CD4-positive, alpha-beta T cell treated with Interleukin-10 for 1 hour (primary cell): ENCODE data around the gene RBFOX1.

ENCODE experiments used
- DNase-seq: peaks from one replicate; pipeline ENCODE4 v3.0.0-alpha.2; 2020

The RBFOX1 gene

GRCh38 chr16:7332611-7333010 is at the start of gene RBFOX1:
TSS of gene RBFOX1 (plus strand) at chr16:7332845.
- DNase-seq, result no peak

GRCh38 chr16:7284780-7285179 is 47.9 kb upstream of the RBFOX1 start:
- DNase-seq, result no peak

GRCh38 chr16:7285520-7285919 is 47.1 kb upstream of the RBFOX1 start:
- no peak for DNase-seq

- no peak for DNase-seq
Observed at GRCh38 chr16:7289299-7289698, 43.3 kb upstream of the RBFOX1 start.

- DNase-seq, result no peak
Observed at GRCh38 chr16:7290682-7291081, 42.0 kb upstream of the RBFOX1 start.

- no peak for DNase-seq
Observed at GRCh38 chr16:7294020-7294419, 38.6 kb upstream of the RBFOX1 start.

GRCh38 chr16:7303052-7303610 is 29.5 kb upstream of the RBFOX1 start:
- DNase-seq, result no peak

- DNase-seq, result no peak
Observed at GRCh38 chr16:7303660-7304200, 28.9 kb upstream of the RBFOX1 start.

GRCh38 chr16:7304279-7304678 is 28.4 kb upstream of the RBFOX1 start:
- no peak for DNase-seq

- DNase-seq, result no peak
Observed at GRCh38 chr16:7304958-7305357, 27.7 kb upstream of the RBFOX1 start.

- DNase-seq, result no peak
Observed at GRCh38 chr16:7313170-7313569, 19.5 kb upstream of the RBFOX1 start.

- no peak for DNase-seq
Observed at GRCh38 chr16:7314163-7314562, 18.5 kb upstream of the RBFOX1 start.

- DNase-seq, result no peak
Observed at GRCh38 chr16:7315813-7316212, 16.8 kb upstream of the RBFOX1 start.

- DNase-seq, result no peak
Observed at GRCh38 chr16:7316281-7316888, 16.3 kb upstream of the RBFOX1 start.

GRCh38 chr16:7317982-7318381 is 14.7 kb upstream of the RBFOX1 start:
- no peak for DNase-seq

- no peak for DNase-seq
Observed at GRCh38 chr16:7318686-7319085, 14.0 kb upstream of the RBFOX1 start.

- DNase-seq, result no peak
Observed at GRCh38 chr16:7319514-7319913, 13.1 kb upstream of the RBFOX1 start.

- no peak for DNase-seq
Observed at GRCh38 chr16:7321661-7322060, 11.0 kb upstream of the RBFOX1 start.

- no peak for DNase-seq
Observed at GRCh38 chr16:7324321-7324720, 8.3 kb upstream of the RBFOX1 start.

- DNase-seq, result no peak
Observed at GRCh38 chr16:7325834-7326233, 6.8 kb upstream of the RBFOX1 start.

GRCh38 chr16:7330709-7331108 is 1.9 kb upstream of the RBFOX1 start:
- no peak for DNase-seq

- no peak for DNase-seq
Observed at GRCh38 chr16:7331997-7332396, 648 bp upstream of the RBFOX1 start.

GRCh38 chr16:7333180-7333725 is 608 bp downstream of the RBFOX1 start:
- DNase-seq, result no peak

- DNase-seq, result no peak
Observed at GRCh38 chr16:7334801-7335560, 2.3 kb downstream of the RBFOX1 start.
